Skin epidermis (tissue), 12 donors: ENCODE data around the gene COPB2.

ENCODE experiments used
- H3K27ac ChIP-seq, 21 experiments: fragments of 200-600 bp; sonication (generic) in 11 of 21; one replicate each; pipeline ENCODE4 v1.5.0; 2020; ENCODE audit warnings: mild to moderate bottlenecking in 3 of 21, inconsistent platforms in 2 of 21, moderate library complexity in 2 of 21
- H3K4me3 ChIP-seq, 7 experiments: fragments of 200-600 bp; sonication (generic) in 2 of 7; one replicate each; pipeline ENCODE4 v1.5.0; 2020; ENCODE audit warnings: inconsistent platforms in 2 of 7, mild to moderate bottlenecking in 2 of 7, moderate library complexity in 1 of 7

The COPB2 gene

GRCh38 chr3:139312416-139312815, 77.0 kb downstream of the COPB2 start:
- H3K4me3 ChIP-seq, result no peak overlapping the region
- no peak overlapping the region for H3K27ac ChIP-seq

GRCh38 chr3:139311557-139311956, 77.9 kb downstream of the COPB2 start:
- H3K27ac ChIP-seq, result no peak overlapping the region
- H3K4me3 ChIP-seq, result no peak overlapping the region

- Histone ChIP-seq H3K4me3 (no peak overlapping the region), H3K27ac (peak overlapping the region in 7 of 21 experiments; percentile 10 to 83 (median 37))
Observed at GRCh38 chr3:139310474-139310933, 78.9 kb downstream of the COPB2 start.

GRCh38 chr3:139309880-139310279, 79.6 kb downstream of the COPB2 start:
- H3K4me3 ChIP-seq, result no peak overlapping the region
- peak overlapping the region in 8 of 21 experiments; percentile 0 to 83 (median 70) for H3K27ac ChIP-seq

- Histone ChIP-seq H3K4me3 (no peak overlapping the region), H3K27ac (peak overlapping the region in 11 of 21 experiments; percentile 22 to 83 (median 56))
Observed at GRCh38 chr3:139309061-139309591, 80.3 kb downstream of the COPB2 start.

GRCh38 chr3:139308560-139308959, 80.9 kb downstream of the COPB2 start:
- Histone ChIP-seq H3K4me3 (no peak overlapping the region), H3K27ac (peak overlapping the region in 11 of 21 experiments; percentile 21 to 83 (median 54))

GRCh38 chr3:139307601-139308555, 81.6 kb downstream of the COPB2 start:
- Histone ChIP-seq H3K4me3 (no peak overlapping the region), H3K27ac (peak overlapping the region in 9 of 21 experiments; percentile 21 to 83 (median 62))
